ENCODE results near the gene PPM1A. TPM values are rescaled to one million over a fixed set of nuclear protein-coding genes. Genes with fewer than 3 reads are reported as not detected.

PPM1A gene
- total and polyA plus RNA-seq, 2 of the 13 experiments (the other 11 are each of a cell fraction or from before 2014, with no cell fraction given), result 23.3 to 29.8 TPM

GRCh38 chr14:60346706-60347105 lies 97.7 kb downstream of the PPM1A start:
- Histone ChIP-seq H3K4me1 (ENCODE audit: insufficient read depth, low read length) (no peaks in the 10 kb centered on the region), H3K9me3 (ENCODE audit: low read length) (no peaks in the 10 kb centered on the region), H3K9ac (ENCODE audit: insufficient read depth, low read depth, low read length) (no peak overlapping the region), H3K4me3 (replicated peaks in 1 of 3; ENCODE audit: insufficient read depth in 1 of 3, low read depth in 2 of 3, low read length in 3 of 3) (no peak overlapping the region), H4K20me1 (ENCODE audit: insufficient read depth, low read length) (no peaks in the 10 kb centered on the region), H3K27me3 (ENCODE audit: control insufficient read depth in 1 of 2, insufficient read depth in 2 of 2, low read length in 2 of 2) (no peaks in the 10 kb centered on the region), H3K27ac (ENCODE audit: extremely low read length, insufficient read depth, low read length) (no peak overlapping the region), H2AFZ (ENCODE audit: low read length) (peak overlapping the region; percentile 36), H3K4me2 (ENCODE audit: low read depth, low read length) (no peak overlapping the region), H3K79me2 (ENCODE audit: insufficient read depth, low read length) (no peaks in the 10 kb centered on the region), H3K36me3 (replicated peaks in 1 of 2; ENCODE audit: control insufficient read depth in 1 of 2, insufficient read depth in 2 of 2, low read length in 2 of 2) (no peaks in the 10 kb centered on the region)
- ChIA-PET CTCF (ENCODE audit: low intra/inter-chr PET ratio, low total read pairs) (no interaction called here), POLR2A (no interaction called here)
- ATAC-seq (no peak), DNase-seq (ENCODE audit: low spot score) (no peak), FAIRE-seq (no peak)
- WGBS (ENCODE audit: low lambda C conversion rate), result 7% methylated on average over 2 of the region's 2 CpGs
- in situ Hi-C loops (cut with HindIII; ENCODE audit: extremely low pct_ligation_motif_present, low pct_unique_long_range_greater_than_20kb), result loop anchor here (10.0 kb wide), 1 partner anchor 908 kb away; no protein-coding TSS in a partner anchor
- BruUV-seq (replicated peaks), result no TSS peak
- TF ChIP-seq HNF1B (CRISPR knock-in tag; IDR thresholded peaks at IDR 0.05) (no peak), ZNF788 (CRISPR knock-in tag; IDR thresholded peaks at IDR 0.05; ENCODE audit: borderline replicate concordance) (no peak), GLI4 (CRISPR knock-in tag; IDR thresholded peaks at IDR 0.05; ENCODE audit: borderline replicate concordance) (no peak), FOXA1 (IDR thresholded peaks at IDR 0.05) (no peak), FOXA1 (CRISPR knock-in tag; IDR thresholded peaks at IDR 0.05) (no peak), ZNF205 (CRISPR knock-in tag; IDR thresholded peaks at IDR 0.05) (no peak), REST (IDR thresholded peaks at IDR 0.05; ENCODE audit: borderline replicate concordance in 1 of 2, low read depth in 1 of 2, low read length in 2 of 2) (no peak)
- intact Hi-C loops (cut with micrococcal nuclease; ENCODE audit: unreplicated experiment), result no loop called here
